ENCODE results near the gene ZNHIT6.

ZNHIT6 gene

GRCh38 chr1:85621430-85621829, 86.8 kb downstream of the ZNHIT6 start:
- no peaks in the 10 kb centered on the region for H3K4me1 Mint-ChIP-seq
- peaks cover 42% of the 10 kb centered on the region for H3K36me3 Mint-ChIP-seq
- no peak overlapping the region for H3K4me3 Mint-ChIP-seq
- H3K27ac Mint-ChIP-seq = no peak overlapping the region
- no peaks in the 10 kb centered on the region for H3K27me3 Mint-ChIP-seq
- DNase-seq (ENCODE audit: low spot score in 2 of 2) (no peak), ATAC-seq (ENCODE audit: low read depth) (no peak)
- peaks cover 19% of the 10 kb centered on the region for H3K9me3 Mint-ChIP-seq

GRCh38 chr1:85617633-85618100, 90.6 kb downstream of the ZNHIT6 start:
- peaks cover 18% of the 10 kb centered on the region for H3K9me3 Mint-ChIP-seq
- no peaks in the 10 kb centered on the region for H3K4me1 Mint-ChIP-seq
- H3K27ac Mint-ChIP-seq = no peak overlapping the region
- H3K4me3 Mint-ChIP-seq = no peak overlapping the region
- H3K27me3 Mint-ChIP-seq = no peaks in the 10 kb centered on the region
- no peak for DNase-seq (ENCODE audit: low spot score in 2 of 2)
- peaks cover 20% of the 10 kb centered on the region for H3K36me3 Mint-ChIP-seq
- ATAC-seq (ENCODE audit: low read depth) = no peak

GRCh38 chr1:85616736-85617135, 91.5 kb downstream of the ZNHIT6 start:
- no peak overlapping the region for H3K27ac Mint-ChIP-seq
- no peaks in the 10 kb centered on the region for H3K4me1 Mint-ChIP-seq
- DNase-seq (ENCODE audit: low spot score in 2 of 2) = no peak
- peaks cover 11% of the 10 kb centered on the region for H3K36me3 Mint-ChIP-seq
- no peaks in the 10 kb centered on the region for H3K27me3 Mint-ChIP-seq
- H3K4me3 Mint-ChIP-seq = no peak overlapping the region
- H3K9me3 Mint-ChIP-seq = peaks cover 10% of the 10 kb centered on the region
- no peak for ATAC-seq (ENCODE audit: low read depth)

- Mint-ChIP-seq H3K36me3 (peaks cover 10% of the 10 kb centered on the region), H3K9me3 (peaks cover 9% of the 10 kb centered on the region), H3K27me3 (no peaks in the 10 kb centered on the region), H3K4me1 (no peaks in the 10 kb centered on the region), H3K27ac (no peak overlapping the region), H3K4me3 (no peak overlapping the region)
- ATAC-seq (ENCODE audit: low read depth) (no peak), DNase-seq (ENCODE audit: low spot score in 2 of 2) (no peak)
Observed at GRCh38 chr1:85616364-85616705, 91.9 kb downstream of the ZNHIT6 start.

- Mint-ChIP-seq H3K4me3 (no peak overlapping the region), H3K36me3 (peaks cover 10% of the 10 kb centered on the region), H3K27me3 (no peaks in the 10 kb centered on the region), H3K27ac (no peak overlapping the region), H3K9me3 (peaks cover 8% of the 10 kb centered on the region), H3K4me1 (no peaks in the 10 kb centered on the region)
- DNase-seq (ENCODE audit: low spot score in 2 of 2) (no peak), ATAC-seq (ENCODE audit: low read depth) (no peak)
Observed at GRCh38 chr1:85615586-85616363, 92.5 kb downstream of the ZNHIT6 start.

- Mint-ChIP-seq H3K9me3 (peaks cover 2% of the 10 kb centered on the region), H3K27me3 (no peaks in the 10 kb centered on the region), H3K27ac (no peak overlapping the region), H3K36me3 (peaks cover 6% of the 10 kb centered on the region), H3K4me3 (no peak overlapping the region), H3K4me1 (no peaks in the 10 kb centered on the region)
- DNase-seq (ENCODE audit: low spot score in 2 of 2) = no peak
- no peak for ATAC-seq (ENCODE audit: low read depth)
Observed at GRCh38 chr1:85612704-85613361, 95.4 kb downstream of the ZNHIT6 start.

GRCh38 chr1:85611856-85612255, 96.4 kb downstream of the ZNHIT6 start:
- H3K27ac Mint-ChIP-seq = no peak overlapping the region
- peaks cover 2% of the 10 kb centered on the region for H3K9me3 Mint-ChIP-seq
- H3K36me3 Mint-ChIP-seq = peaks cover 7% of the 10 kb centered on the region
- no peak for ATAC-seq (ENCODE audit: low read depth)
- no peaks in the 10 kb centered on the region for H3K4me1 Mint-ChIP-seq
- H3K27me3 Mint-ChIP-seq = no peaks in the 10 kb centered on the region
- H3K4me3 Mint-ChIP-seq = no peak overlapping the region
- DNase-seq (ENCODE audit: low spot score in 2 of 2) = no peak

GRCh38 chr1:85611425-85611824, 96.8 kb downstream of the ZNHIT6 start:
- H3K4me1 Mint-ChIP-seq = no peaks in the 10 kb centered on the region
- H3K27me3 Mint-ChIP-seq = no peaks in the 10 kb centered on the region
- DNase-seq (ENCODE audit: low spot score in 2 of 2) (no peak), ATAC-seq (ENCODE audit: low read depth) (no peak)
- H3K36me3 Mint-ChIP-seq = peaks cover 6% of the 10 kb centered on the region
- peaks cover 1% of the 10 kb centered on the region for H3K9me3 Mint-ChIP-seq
- no peak overlapping the region for H3K27ac Mint-ChIP-seq
- H3K4me3 Mint-ChIP-seq = no peak overlapping the region

GRCh38 chr1:85609976-85610375, 98.3 kb downstream of the ZNHIT6 start:
- H3K36me3 Mint-ChIP-seq = peaks cover 6% of the 10 kb centered on the region
- H3K27me3 Mint-ChIP-seq = no peaks in the 10 kb centered on the region
- H3K9me3 Mint-ChIP-seq = peaks cover 1% of the 10 kb centered on the region
- H3K4me3 Mint-ChIP-seq = no peak overlapping the region
- ATAC-seq (ENCODE audit: low read depth) (no peak), DNase-seq (ENCODE audit: low spot score in 2 of 2) (no peak)
- no peaks in the 10 kb centered on the region for H3K4me1 Mint-ChIP-seq
- H3K27ac Mint-ChIP-seq = no peak overlapping the region

GRCh38 chr1:85608851-85609250, 99.4 kb downstream of the ZNHIT6 start:
- H3K4me3 Mint-ChIP-seq = no peak overlapping the region
- H3K27ac Mint-ChIP-seq = no peak overlapping the region
- H3K4me1 Mint-ChIP-seq = no peaks in the 10 kb centered on the region
- no peak for DNase-seq (ENCODE audit: low spot score in 2 of 2)
- H3K36me3 Mint-ChIP-seq = peaks cover 4% of the 10 kb centered on the region
- H3K9me3 Mint-ChIP-seq = peaks cover 1% of the 10 kb centered on the region
- ATAC-seq (ENCODE audit: low read depth) = no peak
- no peaks in the 10 kb centered on the region for H3K27me3 Mint-ChIP-seq

GRCh38 chr1:85607921-85608265, 100.3 kb downstream of the ZNHIT6 start:
- H3K9me3 Mint-ChIP-seq = no peaks in the 10 kb centered on the region
- no peaks in the 10 kb centered on the region for H3K4me1 Mint-ChIP-seq
- no peaks in the 10 kb centered on the region for H3K27me3 Mint-ChIP-seq
- no peak overlapping the region for H3K27ac Mint-ChIP-seq
- H3K4me3 Mint-ChIP-seq = no peak overlapping the region
- ATAC-seq (ENCODE audit: low read depth) = no peak
- no peak for DNase-seq (ENCODE audit: low spot score in 2 of 2)
- peaks cover 4% of the 10 kb centered on the region for H3K36me3 Mint-ChIP-seq

GRCh38 chr1:85607126-85607920, 100.9 kb downstream of the ZNHIT6 start:
- Mint-ChIP-seq H3K36me3 (peaks cover 4% of the 10 kb centered on the region), H3K9me3 (no peaks in the 10 kb centered on the region), H3K27me3 (no peaks in the 10 kb centered on the region), H3K27ac (no peak overlapping the region), H3K4me1 (no peaks in the 10 kb centered on the region), H3K4me3 (no peak overlapping the region)
- no peak for DNase-seq (ENCODE audit: low spot score in 2 of 2)
- no peak for ATAC-seq (ENCODE audit: low read depth)

- no peaks in the 10 kb centered on the region for H3K27me3 Mint-ChIP-seq
- no peaks in the 10 kb centered on the region for H3K9me3 Mint-ChIP-seq
- H3K4me1 Mint-ChIP-seq = no peaks in the 10 kb centered on the region
- peaks cover 4% of the 10 kb centered on the region for H3K36me3 Mint-ChIP-seq
- ATAC-seq (ENCODE audit: low read depth) (no peak), DNase-seq (ENCODE audit: low spot score in 2 of 2) (no peak)
- no peak overlapping the region for H3K4me3 Mint-ChIP-seq
- H3K27ac Mint-ChIP-seq = no peak overlapping the region
Observed at GRCh38 chr1:85606414-85606800, 101.8 kb downstream of the ZNHIT6 start.
